Activated T-cell treated with anti-CD3 and anti-CD28 coated beads for 24 hours (primary cell): ENCODE results near the gene ELOB.
"Not testable (repeated sequence)": the region's sequence is repeated elsewhere in the genome, so short reads cannot be mapped to it uniquely, and the experiment has no call there.

Experiments
- DNase-seq: peaks from one replicate; pipeline ENCODE4 v3.0.0-alpha.2; 2020; ENCODE audit warnings: low read depth

Gene ELOB

DNA sequence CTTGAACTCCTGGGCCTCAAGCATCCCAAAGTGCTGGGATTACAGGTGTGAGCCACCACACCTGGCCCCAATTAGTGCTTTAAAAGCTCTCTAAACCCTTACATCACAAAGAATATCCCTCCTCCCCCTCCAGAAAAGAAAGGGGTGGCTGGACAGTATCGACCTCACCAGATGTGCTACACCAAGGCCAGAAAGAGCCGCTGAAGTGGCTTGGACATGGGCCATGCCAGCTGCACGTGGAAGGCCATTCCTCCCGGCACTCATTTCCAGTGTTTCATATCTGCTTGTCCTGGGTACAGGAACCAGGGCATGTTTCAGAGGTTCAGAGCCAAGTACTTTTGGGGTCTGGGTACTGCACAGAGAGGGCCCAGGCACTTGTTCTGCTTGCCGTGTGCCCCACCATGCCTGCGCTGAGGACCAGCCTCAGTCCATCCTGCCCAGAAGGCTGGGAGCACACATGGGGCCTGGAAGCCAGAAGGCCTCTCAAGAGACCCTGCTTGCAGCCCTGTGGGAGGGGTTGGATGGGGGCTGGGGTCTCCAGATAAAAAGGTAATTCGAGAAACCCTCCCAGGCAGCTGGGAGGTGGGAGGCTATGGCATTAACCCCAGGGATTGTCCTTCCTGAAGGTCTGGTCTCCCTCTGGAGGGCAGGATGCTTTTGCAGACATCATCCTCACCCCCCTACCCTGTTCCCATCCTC is 28.2 kb downstream of the ELOB start:
- DNase-seq = no peak

DNA sequence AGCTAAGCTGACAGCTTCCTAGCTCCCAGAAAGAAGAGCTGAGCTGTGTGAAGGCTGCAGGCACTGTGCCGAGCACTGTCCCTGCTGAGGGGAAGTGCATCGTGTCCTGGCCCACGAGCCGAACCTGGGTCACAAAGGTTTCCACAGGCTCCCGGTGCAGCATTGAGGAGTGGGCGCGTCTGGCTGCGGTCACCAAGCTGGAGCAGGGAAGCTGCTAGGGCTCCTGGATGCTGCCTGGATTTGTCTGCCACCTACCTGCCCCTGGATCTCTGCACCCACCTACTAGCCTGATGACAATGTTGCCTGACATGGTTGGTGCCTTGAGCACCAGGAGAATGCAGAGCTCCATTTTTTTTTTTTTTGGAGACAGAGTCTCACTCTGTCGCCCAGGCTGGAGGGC is 31.1 kb downstream of the ELOB start:
- no peak for DNase-seq

DNA sequence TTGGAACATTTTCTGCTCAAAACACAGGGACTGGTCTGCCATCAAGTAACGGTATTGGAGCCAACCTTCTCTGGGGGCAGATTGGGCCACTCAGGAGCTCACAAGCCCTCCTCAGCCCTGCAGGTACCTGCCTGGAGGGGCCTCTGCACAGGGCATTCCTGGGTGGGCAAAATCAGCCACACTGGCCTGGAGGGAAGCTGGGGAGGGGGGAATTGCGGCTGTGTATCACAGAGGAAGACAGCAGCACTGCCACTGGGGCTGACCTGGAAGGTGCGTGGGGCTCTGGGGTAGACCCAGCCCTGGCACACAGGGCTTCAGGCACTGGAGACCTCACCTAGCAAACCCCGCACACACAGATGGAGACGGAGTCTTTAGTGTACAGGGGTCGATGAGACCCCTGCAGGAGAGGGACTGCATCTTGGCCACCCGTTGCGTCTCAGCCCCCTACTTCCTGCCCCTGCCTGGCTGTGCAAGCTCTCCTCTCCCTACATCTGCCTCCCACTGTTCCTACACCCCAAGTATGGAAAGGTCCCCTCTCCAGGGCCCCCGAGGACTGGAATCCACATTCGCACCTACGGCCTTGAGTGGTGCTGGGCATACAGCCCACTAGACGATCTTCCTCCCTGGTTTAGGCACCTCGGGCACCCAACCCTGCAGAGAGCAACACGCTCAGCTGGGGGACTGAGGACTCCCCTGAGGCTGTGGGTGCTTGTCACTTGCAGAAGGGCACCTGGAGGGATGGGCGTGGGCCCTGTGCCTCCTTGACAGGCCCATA is 31.8 kb downstream of the ELOB start:
- no peak for DNase-seq

DNA sequence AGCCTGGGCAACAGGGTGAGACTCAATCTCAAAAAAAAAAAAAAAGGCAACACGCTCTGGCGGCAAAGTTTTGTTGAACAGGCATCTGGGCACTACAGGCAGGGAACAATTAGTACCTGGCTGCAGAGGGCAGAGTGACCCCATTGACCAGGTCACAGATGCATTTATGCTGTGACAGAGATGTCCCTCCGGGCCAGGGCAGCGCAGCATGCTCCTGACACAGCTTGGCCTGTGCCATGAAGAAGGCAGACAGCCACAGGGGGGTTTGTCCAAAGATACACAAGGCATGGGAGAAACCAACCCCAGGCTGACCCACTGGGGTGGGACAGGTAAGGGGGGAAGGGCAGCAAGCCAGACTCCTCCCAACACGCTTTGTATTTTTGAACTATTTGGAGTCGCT is 32.4 kb downstream of the ELOB start:
- DNase-seq = no peak

GRCh38 chr16:2743007-2743810 is 33.9 kb downstream of the ELOB start:
- DNase-seq = no peak

DNA sequence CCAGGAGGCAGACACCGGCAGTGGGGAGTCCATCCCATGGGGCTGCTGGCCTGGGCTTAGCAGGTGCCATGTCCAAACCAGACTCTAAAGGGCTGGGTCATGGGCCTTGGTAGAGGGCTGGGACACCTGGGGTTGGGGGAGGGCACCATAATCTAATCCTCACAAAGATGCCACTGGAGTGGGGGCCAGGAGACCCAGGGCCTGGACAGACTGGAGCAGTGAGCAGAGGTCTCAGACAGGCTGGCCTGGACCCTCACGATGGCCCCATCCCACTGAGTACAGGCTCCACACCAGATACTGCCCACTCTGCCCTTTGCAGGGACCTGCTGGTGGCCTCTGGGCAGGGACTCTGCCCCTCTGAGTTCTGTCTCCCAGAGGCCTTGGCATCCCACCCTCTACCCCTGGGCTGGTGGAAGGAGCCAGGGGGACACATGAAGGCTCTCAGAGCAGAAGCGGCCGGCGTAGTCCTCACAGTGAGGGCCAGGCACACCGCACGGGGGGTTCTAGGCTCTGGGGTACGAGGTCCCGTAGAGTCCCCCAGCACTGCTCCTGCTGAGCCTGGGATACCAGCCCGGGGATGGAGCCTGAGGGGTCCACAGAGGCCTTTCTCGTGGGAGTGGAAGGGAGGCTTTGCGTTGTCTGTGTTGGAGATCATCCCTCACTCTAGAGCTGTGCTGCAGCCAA is 34.6 kb downstream of the ELOB start:
- no peak for DNase-seq

DNA sequence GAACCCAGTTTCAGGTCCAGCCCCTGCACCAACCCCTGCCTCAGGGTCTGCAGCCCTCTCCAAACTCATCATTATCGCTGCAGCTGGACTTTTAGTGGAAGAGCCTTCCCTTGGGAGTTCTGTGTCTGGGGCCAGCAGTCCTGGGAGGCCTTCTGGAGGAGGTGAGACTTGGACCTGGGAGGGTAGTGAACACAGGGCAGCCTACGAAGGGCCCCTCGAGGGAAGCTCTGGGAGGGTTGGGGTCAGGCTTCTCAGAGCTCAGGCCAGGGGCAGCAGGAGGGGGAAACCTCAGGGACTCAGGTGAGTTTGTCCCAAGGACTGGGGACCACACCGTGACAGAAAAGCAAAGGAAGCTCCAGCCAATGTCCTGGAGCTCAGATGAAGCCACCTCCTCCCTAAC is 35.9 kb downstream of the ELOB start:
- DNase-seq = no peak

DNA sequence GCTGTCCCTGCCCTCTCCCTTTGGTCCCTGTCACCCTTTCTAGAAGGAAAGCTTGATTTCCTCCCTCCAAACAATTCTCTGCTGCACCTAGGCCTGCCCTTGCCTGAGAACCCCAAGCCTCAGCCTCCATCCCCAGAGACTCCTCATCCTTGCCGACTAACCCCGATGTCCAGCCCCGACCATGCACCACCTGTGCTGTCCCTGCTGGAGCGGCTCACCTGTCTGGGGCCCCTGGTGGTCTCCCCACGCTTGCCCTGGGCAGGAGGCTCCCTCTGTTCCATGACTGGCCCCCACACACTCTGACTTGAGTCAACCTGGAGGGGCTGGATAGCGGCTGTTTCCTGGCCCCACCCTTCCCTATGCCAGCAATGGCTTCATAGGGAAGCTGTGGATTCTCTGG is 36.6 kb downstream of the ELOB start:
- no peak for DNase-seq

DNA sequence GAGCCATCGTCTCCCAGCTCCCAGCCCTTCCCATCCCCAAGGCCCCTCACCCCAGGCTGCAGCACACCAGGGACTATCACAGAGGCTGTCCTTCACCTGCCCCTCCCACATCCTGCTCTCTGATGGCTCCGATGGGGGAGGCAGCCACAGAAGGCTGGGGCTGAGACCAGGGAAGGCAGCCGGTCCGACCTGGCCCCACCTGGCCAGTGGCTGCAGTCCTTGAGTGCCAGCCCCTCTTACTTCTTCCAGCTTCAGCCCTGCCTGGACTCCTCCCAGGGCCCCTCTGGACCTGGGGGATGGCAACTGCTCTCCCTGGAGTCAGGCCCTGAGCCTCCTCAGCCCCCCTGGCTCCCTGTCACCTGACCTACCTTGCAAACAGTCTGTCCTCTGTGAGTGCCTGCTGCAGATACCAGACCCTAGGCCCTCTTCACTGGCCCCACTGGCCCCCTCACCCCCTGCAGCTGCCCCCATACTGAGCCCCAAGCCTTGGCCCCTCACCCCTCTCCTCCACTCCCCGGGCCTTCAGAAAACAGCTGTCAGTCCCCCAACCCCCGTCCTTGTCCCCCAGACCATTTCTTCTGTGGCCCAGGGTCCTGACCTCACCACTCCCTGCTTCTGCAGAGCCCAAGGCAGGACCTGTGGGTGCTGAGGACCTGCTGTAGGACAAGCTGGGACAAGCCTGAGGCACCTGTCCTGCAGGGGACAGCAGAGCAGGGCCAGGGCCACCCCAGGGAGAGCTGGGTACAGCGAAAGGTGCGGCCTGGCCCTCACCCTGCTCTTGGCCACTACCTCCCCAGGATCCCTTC is 37.3 kb downstream of the ELOB start:
- no peak for DNase-seq

GRCh38 chr16:2738615-2739014 is 38.5 kb downstream of the ELOB start:
- DNase-seq = no peak

DNA sequence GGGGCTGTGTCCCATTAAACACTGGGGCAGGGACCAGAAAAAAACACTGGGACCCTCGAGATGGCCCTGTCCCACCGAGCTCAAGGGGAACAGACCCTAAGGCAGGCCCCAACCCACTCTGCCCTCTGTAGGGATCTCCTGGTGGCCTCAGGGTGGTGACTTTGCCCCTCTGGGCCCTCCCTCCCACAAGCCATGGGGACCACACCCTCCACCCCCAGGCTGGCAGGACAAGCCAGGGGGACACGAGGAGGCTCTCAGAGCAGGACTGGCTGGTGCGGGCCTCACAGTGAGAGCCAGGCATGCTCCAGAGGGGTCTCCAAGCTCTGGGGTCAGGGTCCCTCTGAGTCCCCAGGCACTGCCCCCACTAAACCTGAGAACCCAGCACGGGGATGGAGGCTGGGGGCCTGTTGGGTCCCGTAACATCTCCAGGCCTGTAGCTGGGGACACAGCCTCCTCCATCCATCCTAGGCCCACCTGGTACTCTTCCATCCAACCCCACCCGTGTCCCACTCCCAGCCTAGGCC is 39.1 kb downstream of the ELOB start:
- no peak for DNase-seq

GRCh38 chr16:2737238-2737605 is 39.9 kb downstream of the ELOB start:
- no peak for DNase-seq

- no peak for DNase-seq
Observed at GRCh38 chr16:2736476-2737237, 40.4 kb downstream of the ELOB start.

GRCh38 chr16:2734844-2735515 is 42.1 kb downstream of the ELOB start:
- DNase-seq = no peak

DNA sequence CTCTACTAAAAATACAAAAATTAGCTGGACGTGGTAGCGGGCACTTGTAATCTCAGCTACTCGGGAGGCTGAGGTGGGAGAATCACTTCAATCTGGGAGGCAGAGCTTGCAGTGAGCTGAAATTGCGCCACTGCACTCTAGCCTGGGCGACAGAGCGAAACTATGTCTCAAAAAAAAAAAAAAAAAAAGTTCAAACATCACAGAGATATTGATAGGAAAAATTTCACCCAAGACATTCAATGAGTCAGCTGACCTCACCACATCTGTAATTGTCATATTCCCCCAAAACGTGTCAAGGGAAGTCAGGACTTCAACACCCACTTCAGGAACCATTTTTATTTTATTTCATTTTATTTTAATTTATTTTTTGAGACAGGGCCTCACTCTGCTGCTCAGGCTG is 49.0 kb downstream of the ELOB start:
- no peak for DNase-seq

DNA sequence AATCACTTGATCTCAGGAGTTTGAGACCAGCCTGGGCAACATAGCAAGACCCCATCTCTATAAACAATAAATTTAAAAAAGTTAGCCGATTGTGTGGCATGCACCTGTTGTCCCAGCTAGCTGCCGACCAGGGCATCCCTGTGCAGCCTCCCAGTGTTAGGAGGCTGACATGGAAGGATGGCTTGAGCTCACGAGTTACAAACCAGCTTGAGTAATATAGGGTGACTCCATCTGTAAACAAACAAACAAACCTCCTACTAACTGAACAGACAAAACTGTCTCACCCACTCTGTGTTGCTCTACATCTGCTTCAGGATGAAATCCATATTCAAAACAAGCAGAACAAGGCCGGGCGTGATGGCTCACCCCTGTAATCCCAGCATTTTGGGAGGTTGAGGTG is 50.2 kb downstream of the ELOB start:
- DNase-seq = no peak

- DNase-seq = no peak
Observed at GRCh38 chr16:2724816-2725348, 52.2 kb downstream of the ELOB start.

DNA sequence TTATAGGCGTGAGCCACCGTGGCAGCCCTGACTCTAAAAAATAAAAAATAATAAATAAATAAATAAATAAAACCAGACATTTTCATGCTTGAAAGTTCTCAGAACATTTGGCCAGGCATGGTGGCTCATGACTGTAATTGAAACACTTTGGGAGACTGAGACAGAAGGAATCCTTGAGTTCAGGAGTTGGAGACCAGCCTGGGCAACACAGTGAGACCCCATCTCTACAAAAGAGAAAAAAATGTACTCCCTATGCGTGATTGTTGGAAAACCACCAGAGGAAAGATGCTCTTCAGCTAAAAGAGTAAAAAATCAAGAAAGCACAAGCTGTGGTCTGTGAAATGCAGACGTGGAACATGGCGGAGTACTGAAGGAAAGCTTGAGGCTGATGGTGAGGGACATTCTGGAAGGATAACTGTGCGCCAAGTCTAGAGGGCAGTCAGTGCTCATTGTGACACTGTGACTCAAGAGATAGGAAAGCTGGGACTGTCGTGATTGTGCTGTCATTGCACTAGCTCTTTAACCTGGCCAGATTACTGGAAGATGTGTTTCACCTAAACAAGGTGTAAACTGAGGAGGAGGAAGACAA is 52.9 kb downstream of the ELOB start:
- DNase-seq = no peak

GRCh38 chr16:2721634-2722173 is 55.4 kb downstream of the ELOB start:
- not testable (repeated sequence) for DNase-seq
